Endothelial cell of umbilical vein (primary cell): ENCODE measurements around the gene CPD.

Source experiments
- FOS ChIP-seq: IDR thresholded peaks from 2 replicates; pipeline ENCODE4 v1.6.1; 2011; ENCODE audit warnings: mild to moderate bottlenecking, low read length, moderate library complexity, borderline replicate concordance; ENCODE audit not compliant: insufficient read depth
- GATA2 ChIP-seq: IDR thresholded peaks from 2 replicates; pipeline ENCODE4 v1.7.0; 2011; ENCODE audit warnings: low read depth, mild to moderate bottlenecking, moderate library complexity, mixed read lengths, low read length; ENCODE audit not compliant: insufficient read length, insufficient read depth

GRCh38 chr17:30468465-30468864, 89.7 kb downstream of the CPD start:
- TF ChIP-seq GATA2 (no peak), FOS (no peak)
